GM12878 (cell line): ENCODE data around the gene DNAJA4. TPM values are rescaled to one million over a fixed set of nuclear protein-coding genes. Genes with fewer than 3 reads are reported as not detected.

Experiments
- ATAC-seq: fragments of 200-7000 bp; cut with Tn5 transposase; 3 replicates; pipeline ENCODE4 v1.9.1; 2020; ENCODE audit warnings: mild to moderate bottlenecking, moderate library complexity
- BruUV-seq: library from RNA; stranded (reverse); fragments of 400-500 nt; replicated peaks from 2 replicates; lab custom pipeline; 2021; lab: Mats Ljungman, UMichigan
- CTCF ChIA-PET: fragments of 300-600 bp; sonication (Branson Sonifier 250); formaldehyde crosslinking; extraction: SDS; loops from one replicate; lab custom pipeline; 2021; ENCODE audit warnings: inconsistent platforms; lab: Yijun Ruan, JAX
- POLR2A ChIA-PET: fragments of 350-600 bp; formaldehyde crosslinking; extraction: SDS; loops from one replicate; lab custom pipeline; 2021; ENCODE audit warnings: inconsistent platforms; lab: Charles Lee
- RAD21 ChIA-PET: fragments of 300-600 bp; sonication (Branson Sonifier 250); formaldehyde crosslinking; loops from one replicate; lab custom pipeline; 2023; ENCODE audit warnings: antibody characterized with exemption; ENCODE audit not compliant: unreplicated experiment; lab: Charles Lee
- SMC1A ChIA-PET: fragments of 300-600 bp; sonication (Branson Sonifier 250); formaldehyde crosslinking; loops from one replicate; lab custom pipeline; 2023; ENCODE audit not compliant: unreplicated experiment, uncharacterized antibody; lab: Charles Lee
- DNase-seq: peaks from one replicate; pipeline ENCODE4 v3.0.0-alpha.2; 2011; ENCODE audit warnings: low read depth, low spot score
- FAIRE-seq: peaks from 3 replicates; lab custom pipeline; 2011; peaks lifted over from hg19 to GRCh38; lab: Jason Lieb, UNC
- H2AFZ ChIP-seq: 2 replicates; pipeline ENCODE4 v1.6.0; 2011; ENCODE audit warnings: low read depth, low read length, control low read depth; ENCODE audit not compliant: control insufficient read depth
- H3K27ac ChIP-seq: 2 replicates; pipeline ENCODE4 v1.5.1; 2011; ENCODE audit warnings: control low read depth; ENCODE audit not compliant: control insufficient read depth, insufficient read depth
- H3K27me3 ChIP-seq, 2 experiments: replicated peaks in 1 of 2; 2 replicates each; pipeline versions ENCODE4 v1.6.0 to v1.6.1; 2011; ENCODE audit warnings: low read length in 1 of 2; ENCODE audit not compliant: control insufficient read depth in 2 of 2, insufficient read depth in 2 of 2
- H3K36me3 ChIP-seq, 2 experiments: 2 replicates each; pipeline ENCODE4 v1.5.1; 2011; ENCODE audit warnings: low read length in 1 of 2; ENCODE audit not compliant: control insufficient read depth in 2 of 2, insufficient read depth in 2 of 2
- H3K4me1 ChIP-seq: 2 replicates; pipeline ENCODE4 v1.6.1; 2011; ENCODE audit warnings: mild to moderate bottlenecking, low read length, moderate library complexity, mixed read lengths; ENCODE audit not compliant: control insufficient read depth, insufficient read depth
- H3K4me2 ChIP-seq: 2 replicates; pipeline ENCODE4 v1.6.0; 2011; ENCODE audit warnings: control low read depth; ENCODE audit not compliant: control insufficient read depth, insufficient read depth
- H3K4me3 ChIP-seq: fragments of 200-600 bp; sonication (generic); 2 replicates; pipeline ENCODE4 v1.5.1; 2016
- H3K79me2 ChIP-seq: 2 replicates; pipeline ENCODE4 v1.6.0; 2011; ENCODE audit warnings: low read length; ENCODE audit not compliant: control insufficient read depth, insufficient read depth
- H3K9ac ChIP-seq: 2 replicates; pipeline ENCODE4 v1.8.0; 2011; ENCODE audit warnings: low read length, control low read depth, mixed read lengths; ENCODE audit not compliant: control insufficient read depth, insufficient read depth
- H3K9me3 ChIP-seq: replicated peaks from 3 replicates; pipeline ENCODE4 v1.5.1; 2011; ENCODE audit warnings: mild to moderate bottlenecking, low read length; ENCODE audit not compliant: control insufficient read depth, insufficient read depth
- H4K20me1 ChIP-seq: 2 replicates; pipeline ENCODE4 v1.6.0; 2011; ENCODE audit not compliant: control insufficient read depth, insufficient read depth
- BMI1 ChIP-seq: fragments of 450-650 bp; IDR thresholded peaks from 2 replicates; pipeline ENCODE4 v1.6.1; 2016; ENCODE audit warnings: mild to moderate bottlenecking, moderate library complexity, borderline replicate concordance
- SMC3 ChIP-seq: IDR thresholded peaks from 2 replicates; pipeline ENCODE4 v1.6.1; 2011; ENCODE audit warnings: low read length, improper control_type of control experiment, borderline replicate concordance
- WGBS: methylation state at CpG from one replicate; pipeline ENCODE4 v1.1.6; 2016; ENCODE audit warnings: low lambda C conversion rate; ENCODE audit not compliant: insufficient replicate concordance, insufficient coverage; ENCODE audit errors: missing lambda C conversion rate; 5-methylcytosine and 5-hydroxymethylcytosine counted together
- in situ Hi-C: fragments of 300-500 bp; cut with MboI; formaldehyde crosslinking; loops from 9 replicates; pipeline ENCODE4 v1.14.3; 2018; ENCODE audit warnings: mixed read lengths
- intact Hi-C: fragments of 100-400 bp; cut with micrococcal nuclease; formaldehyde crosslinking; loops from one replicate; pipeline ENCODE4 v1.14.2; 2022; ENCODE audit not compliant: unreplicated experiment
- polyA plus RNA-seq, 11 experiments: library from polyadenylated mRNA; depleted of rRNA in 4 of 11; unstranded in 6 of 11; stranded (reverse) in 5 of 11; fragments of >200 nt; fragmentation: Nextera tagmentation in 4 of 11; fragmentation: Illumina TruSeq in 1 of 11; extraction: Ambion mirVana in 4 of 11; extraction: Trizol in 1 of 11; gene quantifications; 1 replicate in 1 of 11; 2 replicates in 10 of 11; pipeline versions ENCODE4 v1.2.1 to v1.2.3, GENCODE V29; 2011 to 2016; ENCODE audit warnings: inconsistent platforms in 2 of 11, missing spikeins in 2 of 11, low read depth in 1 of 11
- total RNA-seq, 4 experiments: library from RNA; depleted of rRNA in 3 of 4; stranded (reverse); fragments of >200 nt in 3 of 4; fragmentation: Illumina TruSeq in 1 of 4; extraction: Trizol in 1 of 4; gene quantifications; 2 replicates each; pipeline versions ENCODE4 v1.2.1 to v1.2.3, GENCODE V29; 2013 to 2021
- TF ChIP-seq, protein P1 (sequence below), 3 experiments: IDR thresholded peaks in 2 of 3; conservative IDR thresholded peaks in 1 of 3; 2 replicates each; pipeline ENCODE4 v1.5.1; 2011; ENCODE audit warnings: low read depth in 3 of 3, low read length in 3 of 3, mild to moderate bottlenecking in 3 of 3, control low read depth in 2 of 3, moderate library complexity in 2 of 3, inconsistent platforms in 1 of 3, mixed read lengths in 1 of 3; ENCODE audit not compliant: control insufficient read depth in 2 of 3, insufficient read depth in 1 of 3; ENCODE audit errors: extremely low read depth in 1 of 3

DNAJA4 gene
- total and polyA plus RNA-seq, 10 of the 15 experiments (the other 5 are each of a cell fraction or from before 2014, with no cell fraction given): 0.01 to 10.4 (median 4.1) TPM

- FAIRE-seq (no peak), DNase-seq (no peak), ATAC-seq (peak; percentile 46)
- ChIA-PET RAD21 (interaction anchor here (0.7 to 4.0 kb wide), 7 partner anchors 14 to 134 kb away, joined by 3 to 44 read pairs (median 10); no protein-coding TSS in a partner anchor), CTCF (interaction anchor here (1.0 to 5.5 kb wide), 17 partner anchors 17 to 332 kb away, joined by 3 to 164 read pairs (median 15); partner anchors contain the start of gene CIB2), POLR2A (no interaction called here), SMC1A (interaction anchor here (0.6 to 5.0 kb wide), 7 partner anchors 12 to 278 kb away, joined by 3 to 55 read pairs (median 3); no protein-coding TSS in a partner anchor)
- in situ Hi-C loops: loop anchor here (5.0 kb wide), 2 partner anchors 130 to 285 kb away; no protein-coding TSS in a partner anchor
- Histone ChIP-seq H2AFZ (no peak overlapping the region), H3K9me3 (no peaks in the 10 kb centered on the region), H3K27me3 (no peaks in the 10 kb centered on the region), H3K79me2 (no peaks in the 10 kb centered on the region), H3K4me2 (no peak overlapping the region), H3K36me3 (no peaks in the 10 kb centered on the region), H4K20me1 (no peaks in the 10 kb centered on the region), H3K4me1 (no peaks in the 10 kb centered on the region), H3K27ac (no peak overlapping the region), H3K9ac (no peak overlapping the region), H3K4me3 (no peak overlapping the region)
- intact Hi-C loops: no loop called here
- BruUV-seq: no TSS peak
- TF ChIP-seq, protein P1, sequence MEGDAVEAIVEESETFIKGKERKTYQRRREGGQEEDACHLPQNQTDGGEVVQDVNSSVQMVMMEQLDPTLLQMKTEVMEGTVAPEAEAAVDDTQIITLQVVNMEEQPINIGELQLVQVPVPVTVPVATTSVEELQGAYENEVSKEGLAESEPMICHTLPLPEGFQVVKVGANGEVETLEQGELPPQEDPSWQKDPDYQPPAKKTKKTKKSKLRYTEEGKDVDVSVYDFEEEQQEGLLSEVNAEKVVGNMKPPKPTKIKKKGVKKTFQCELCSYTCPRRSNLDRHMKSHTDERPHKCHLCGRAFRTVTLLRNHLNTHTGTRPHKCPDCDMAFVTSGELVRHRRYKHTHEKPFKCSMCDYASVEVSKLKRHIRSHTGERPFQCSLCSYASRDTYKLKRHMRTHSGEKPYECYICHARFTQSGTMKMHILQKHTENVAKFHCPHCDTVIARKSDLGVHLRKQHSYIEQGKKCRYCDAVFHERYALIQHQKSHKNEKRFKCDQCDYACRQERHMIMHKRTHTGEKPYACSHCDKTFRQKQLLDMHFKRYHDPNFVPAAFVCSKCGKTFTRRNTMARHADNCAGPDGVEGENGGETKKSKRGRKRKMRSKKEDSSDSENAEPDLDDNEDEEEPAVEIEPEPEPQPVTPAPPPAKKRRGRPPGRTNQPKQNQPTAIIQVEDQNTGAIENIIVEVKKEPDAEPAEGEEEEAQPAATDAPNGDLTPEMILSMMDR (IDR thresholded peaks at IDR 0.05 in 2 of 3, conservative IDR thresholded peaks at IDR 0.05 in 1 of 3; ENCODE audit: control insufficient read depth in 2 of 3, extremely low read depth in 1 of 3, insufficient read depth in 1 of 3, low read depth in 3 of 3, low read length in 3 of 3): peak; percentile 24 to 43 (median 42); a peak in 5 of 6 replicates
- TF ChIP-seq BMI1 (no peak), SMC3 (peak; percentile 24; the same call in 1 of the 2 replicates)
- 34% methylated on average over 5 of the region's 5 CpGs for WGBS
Measured at GRCh38 chr15:78242128-78242527, 22.2 kb upstream of the DNAJA4 start.
